ENCODE measurements around the gene TENM3.

- TF ChIP-seq CTCF (IDR thresholded peaks at IDR 0.05) (no peak), POLR2AphosphoS5 (IDR thresholded peaks at IDR 0.05; ENCODE audit: insufficient read depth in 1 of 2, low read depth in 1 of 2) (no peak), POLR2A (IDR thresholded peaks at IDR 0.05) (no peak)
These were observed 309.7 kb downstream of the TENM3 start for GRCh38 chr4:182552948-182553347.

Data from vagina (tissue), 2 donors.